Measurements from ENCODE around the gene KIF1B. TPM values are rescaled to one million over a fixed set of nuclear protein-coding genes. Genes with fewer than 3 reads are reported as not detected.
A peak's percentile ranks its signal among the peaks of the same experiment; 100 is the strongest.

The KIF1B gene
- total and polyA plus RNA-seq, 10 of the 15 experiments (the other 5 are each of a cell fraction or from before 2014, with no cell fraction given): 2.1 to 16.5 (median 8.7) TPM

GRCh38 chr1:10245674-10246073 is 35.3 kb downstream of the KIF1B start:
- CTCF ChIA-PET: no interaction called here

GRCh38 chr1:10249808-10250457 is 39.6 kb downstream of the KIF1B start:
- ATAC-seq (no peak), DNase-seq (ENCODE audit: low read depth, low spot score) (no peak), FAIRE-seq (no peak)
- ChIA-PET POLR2A (no interaction called here), RAD21 (ENCODE audit: unreplicated experiment) (no interaction called here), CTCF (no interaction called here), SMC1A (ENCODE audit: uncharacterized antibody, unreplicated experiment) (interaction anchor here (1.5 kb wide), 1 partner anchor 14 kb away, joined by 4 read pairs; no protein-coding TSS in a partner anchor)
- Histone ChIP-seq H3K27ac (ENCODE audit: control insufficient read depth, insufficient read depth) (no peak overlapping the region), H3K9me3 (replicated peaks; ENCODE audit: control insufficient read depth, insufficient read depth, low read length) (no peaks in the 10 kb centered on the region; the same call in 2 of the 3 replicates), H3K79me2 (ENCODE audit: control insufficient read depth, insufficient read depth, low read length) (no peaks in the 10 kb centered on the region), H3K36me3 (ENCODE audit: control insufficient read depth in 2 of 2, insufficient read depth in 2 of 2, low read length in 1 of 2) (no peaks in the 10 kb centered on the region), H4K20me1 (ENCODE audit: control insufficient read depth, insufficient read depth) (no peaks in the 10 kb centered on the region), H3K4me2 (ENCODE audit: control insufficient read depth, insufficient read depth) (no peak overlapping the region), H3K4me3 (no peak overlapping the region), H3K27me3 (replicated peaks in 1 of 2; ENCODE audit: control insufficient read depth in 2 of 2, insufficient read depth in 2 of 2, low read length in 1 of 2) (no peaks in the 10 kb centered on the region), H3K9ac (ENCODE audit: control insufficient read depth, insufficient read depth, low read length) (no peak overlapping the region), H2AFZ (ENCODE audit: control insufficient read depth, low read depth, low read length) (no peak overlapping the region), H3K4me1 (ENCODE audit: control insufficient read depth, insufficient read depth, low read length) (no peaks in the 10 kb centered on the region)
- WGBS (ENCODE audit: insufficient coverage, insufficient replicate concordance, low lambda C conversion rate, missing lambda C conversion rate): 82% methylated on average over 12 of the region's 12 CpGs
- intact Hi-C loops (cut with micrococcal nuclease; ENCODE audit: unreplicated experiment) (no loop called here), in situ Hi-C loops (cut with MboI) (no loop called here)
- BruUV-seq (replicated peaks): no TSS peak
- TF ChIP-seq ZBED1 (IDR thresholded peaks at IDR 0.05; ENCODE audit: borderline replicate concordance) (no peak), MEF2B (IDR thresholded peaks at IDR 0.05; ENCODE audit: partially characterized antibody, poor library complexity, severe bottlenecking) (no peak), TCF3 (IDR thresholded peaks at IDR 0.05; ENCODE audit: borderline replicate concordance, insufficient read depth, low read depth, low read length) (no peak), ASH2L (IDR thresholded peaks at IDR 0.05; ENCODE audit: borderline replicate concordance, low read depth) (no peak), NFXL1 (IDR thresholded peaks at IDR 0.05; ENCODE audit: borderline replicate concordance) (no peak), IKZF2 (IDR thresholded peaks at IDR 0.05) (no peak), JUND (IDR thresholded peaks at IDR 0.05; ENCODE audit: low read depth, low read length) (no peak), MLLT1 (IDR thresholded peaks at IDR 0.05) (no peak), POLR2A (IDR thresholded peaks at IDR 0.05; ENCODE audit: low read depth, low read length) (no peak)

More at GRCh38 chr1:10245674-10246073, 35.3 kb downstream of the KIF1B start:
- Histone ChIP-seq H3K9ac (ENCODE audit: control insufficient read depth, insufficient read depth, low read length) (no peak overlapping the region), H3K4me2 (ENCODE audit: control insufficient read depth, insufficient read depth) (no peak overlapping the region), H3K4me3 (no peak overlapping the region), H3K27me3 (replicated peaks in 1 of 2; ENCODE audit: control insufficient read depth in 2 of 2, insufficient read depth in 2 of 2, low read length in 1 of 2) (no peaks in the 10 kb centered on the region), H3K4me1 (ENCODE audit: control insufficient read depth, insufficient read depth, low read length) (no peaks in the 10 kb centered on the region), H3K9me3 (replicated peaks; ENCODE audit: control insufficient read depth, insufficient read depth, low read length) (no peaks in the 10 kb centered on the region; the same call in 2 of the 3 replicates), H3K79me2 (ENCODE audit: control insufficient read depth, insufficient read depth, low read length) (no peaks in the 10 kb centered on the region), H2AFZ (ENCODE audit: control insufficient read depth, low read depth, low read length) (no peak overlapping the region), H4K20me1 (ENCODE audit: control insufficient read depth, insufficient read depth) (no peaks in the 10 kb centered on the region), H3K27ac (ENCODE audit: control insufficient read depth, insufficient read depth) (no peak overlapping the region), H3K36me3 (ENCODE audit: control insufficient read depth in 2 of 2, insufficient read depth in 2 of 2, low read length in 1 of 2) (no peaks in the 10 kb centered on the region)
- BruUV-seq (replicated peaks): no TSS peak
- ChIA-PET SMC1A (ENCODE audit: uncharacterized antibody, unreplicated experiment) (no interaction called here), RAD21 (ENCODE audit: unreplicated experiment) (no interaction called here), POLR2A (no interaction called here)
- FAIRE-seq (peak; percentile 27), ATAC-seq (no peak), DNase-seq (ENCODE audit: low read depth, low spot score) (no peak)
- in situ Hi-C loops (cut with MboI) (no loop called here), intact Hi-C loops (cut with micrococcal nuclease; ENCODE audit: unreplicated experiment) (no loop called here)
- WGBS (ENCODE audit: insufficient coverage, insufficient replicate concordance, low lambda C conversion rate, missing lambda C conversion rate): 39% methylated on average over 3 of the region's 3 CpGs
- TF ChIP-seq HDGF (IDR thresholded peaks at IDR 0.05) (no peak), TARDBP (IDR thresholded peaks at IDR 0.05; ENCODE audit: borderline replicate concordance) (no peak), TAF1 (IDR thresholded peaks at IDR 0.05; ENCODE audit: borderline replicate concordance, low read depth, low read length) (no peak), RELB (IDR thresholded peaks at IDR 0.05; ENCODE audit: low read depth) (no peak)
